GM12865 (cell line): ENCODE data around the gene SFXN3.
A peak's percentile ranks its signal among the peaks of the same experiment; 100 is the strongest.

Experiments
- DNase-seq: peaks from one replicate; pipeline ENCODE4 v3.0.0; 2010; ENCODE audit warnings: low read depth
- H3K4me3 ChIP-seq: 2 replicates; pipeline ENCODE4 v1.5.1; 2011; ENCODE audit warnings: mild to moderate bottlenecking, low read depth, low read length, control low read depth
- CTCF ChIP-seq: IDR thresholded peaks from 2 replicates; pipeline ENCODE4 v1.5.1; 2011; ENCODE audit warnings: low read length, control low read depth, low read depth, inconsistent platforms; ENCODE audit not compliant: insufficient read depth; ENCODE audit errors: missing control alignments

The SFXN3 gene

GRCh38 chr10:101060951-101061623, 30.1 kb downstream of the SFXN3 start:
- TF ChIP-seq CTCF: no peak
- peak; percentile 97 for DNase-seq
- peak overlapping the region; percentile 84 for H3K4me3 ChIP-seq

GRCh38 chr10:101061624-101062231, 30.7 kb downstream of the SFXN3 start, which contains the start of gene KAZALD1:
Gene KAZALD1 (plus strand): TSS chr10:101061989. CDS start chr10:101062593, 604 bp downstream.
- DNase-seq: no peak
- no peak for TF ChIP-seq CTCF
- H3K4me3 ChIP-seq: peak within 1 kb of the TSS; percentile 84

GRCh38 chr10:101062232-101063049, 31.4 kb downstream of the SFXN3 start:
- H3K4me3 ChIP-seq: peak overlapping the region; percentile 84; the same call in 1 of the 2 replicates
- peak; percentile 67 for TF ChIP-seq CTCF
- DNase-seq: peak; percentile 79

GRCh38 chr10:101063050-101063525, 32.1 kb downstream of the SFXN3 start:
- H3K4me3 ChIP-seq: no peak overlapping the region
- DNase-seq: no peak
- no peak for TF ChIP-seq CTCF

- TF ChIP-seq CTCF: no peak
- no peak overlapping the region for H3K4me3 ChIP-seq
- no peak for DNase-seq
Observed at GRCh38 chr10:101063548-101064414, 32.7 kb downstream of the SFXN3 start.

GRCh38 chr10:101064415-101065030, 33.5 kb downstream of the SFXN3 start:
- no peak for DNase-seq
- H3K4me3 ChIP-seq: no peak overlapping the region
- TF ChIP-seq CTCF: no peak
